ENCODE measurements around the gene KIRREL3. TPM values are rescaled to one million over a fixed set of nuclear protein-coding genes. Genes with fewer than 3 reads are reported as not detected.

Gene KIRREL3
- total and polyA plus RNA-seq, 2 of the 8 experiments (the other 6 are each of a cell fraction or from before 2014, with no cell fraction given) = 0.29 to 0.32 TPM

GRCh38 chr11:126525216-126525615 is 475.4 kb downstream of the KIRREL3 start:
- POLR2A ChIA-PET (ENCODE audit: partially characterized antibody) = no interaction called here
- no peaks in the 10 kb centered on the region for H3K36me3 ChIP-seq (ENCODE audit: control insufficient read depth in 2 of 4, insufficient read depth in 4 of 4, low read length in 3 of 4)
- no peak for TF ChIP-seq ASH2L (IDR thresholded peaks at IDR 0.05; ENCODE audit: low read length)
- no peak for TF ChIP-seq MAFK (IDR thresholded peaks at IDR 0.05; ENCODE audit: low read depth, low read length)
- no peak for TF ChIP-seq CHD2 (IDR thresholded peaks at IDR 0.05; ENCODE audit: low read length)
- no peak for TF ChIP-seq CTBP2 (IDR thresholded peaks at IDR 0.05; ENCODE audit: borderline replicate concordance, insufficient read depth, insufficient read length, low read length)
- TF ChIP-seq TEAD4 (IDR thresholded peaks at IDR 0.05; ENCODE audit: low read depth, low read length) = no peak
- no peak for TF ChIP-seq KDM1A (IDR thresholded peaks at IDR 0.05; ENCODE audit: borderline replicate concordance, low read length)
- no peak for TF ChIP-seq RAD21 (IDR thresholded peaks at IDR 0.05 in 1 of 2, conservative IDR thresholded peaks at IDR 0.05 in 1 of 2; ENCODE audit: low read depth in 2 of 2, low read length in 2 of 2)
- TF ChIP-seq CBX5 (IDR thresholded peaks at IDR 0.05; ENCODE audit: low read depth, low read length) = no peak
- no peak for TF ChIP-seq SAP30 (IDR thresholded peaks at IDR 0.05; ENCODE audit: insufficient read depth, insufficient replicate concordance, low read length)
- no peak for TF ChIP-seq CREB1 (IDR thresholded peaks at IDR 0.05)
- no peak for TF ChIP-seq RXRA (IDR thresholded peaks at IDR 0.05; ENCODE audit: insufficient read depth, low read depth, low read length)
- TF ChIP-seq NANOG (IDR thresholded peaks at IDR 0.05; ENCODE audit: insufficient read depth, low read depth, low read length, poor library complexity, severe bottlenecking) = no peak
- TF ChIP-seq SIN3A (conservative IDR thresholded peaks at IDR 0.05 in 1 of 2, IDR thresholded peaks at IDR 0.05 in 1 of 2; ENCODE audit: low read depth in 1 of 2, low read length in 2 of 2) = no peak

More at GRCh38 chr11:126525216-126525615, 475.4 kb downstream of the KIRREL3 start:
- H4K8ac ChIP-seq (ENCODE audit: extremely low read depth, insufficient read depth, low read length) = no peak overlapping the region
- H3K56ac ChIP-seq (replicated peaks; ENCODE audit: insufficient read length, low read depth, low read length) = no peak overlapping the region
- H2BK15ac ChIP-seq (ENCODE audit: low read length) = no peak overlapping the region
- no peaks in the 10 kb centered on the region for H3K79me1 ChIP-seq (ENCODE audit: low read depth, low read length)
- no peak overlapping the region for H2AK5ac ChIP-seq (ENCODE audit: low read depth, low read length)
- DNase-seq (ENCODE audit: low read depth in 1 of 2, low spot score in 2 of 2) (no peak), FAIRE-seq (no peak)
- 93% methylated on average over 10 of the region's 10 CpGs; no CpG with 5 or more reads in 1 of the 2 experiments for WGBS, 2 experiments (ENCODE audit: extremely low coverage in 1 of 2, insufficient coverage in 1 of 2, insufficient read length in 1 of 2, insufficient replicate concordance in 2 of 2, low coverage in 1 of 2, low lambda C conversion rate in 2 of 2, missing lambda C conversion rate in 1 of 2)
- H3K18ac ChIP-seq (ENCODE audit: extremely low read depth, low read length) = no peak overlapping the region
- CTCF ChIA-PET (ENCODE audit: partially characterized antibody) = interaction anchor here (1.0 to 1.3 kb wide), 4 partner anchors 8 to 81 kb away, joined by 3 to 4 read pairs (median 3); no protein-coding TSS in a partner anchor
- no peak overlapping the region for H2BK5ac ChIP-seq (ENCODE audit: low read depth, low read length)
- H2BK12ac ChIP-seq (ENCODE audit: low read depth, low read length) = no peak overlapping the region
- no peaks in the 10 kb centered on the region for H4K20me1 ChIP-seq (replicated peaks in 1 of 2; ENCODE audit: control insufficient read depth in 1 of 2, insufficient read depth in 2 of 2, low read length in 2 of 2)
- no peak overlapping the region for H4K5ac ChIP-seq (ENCODE audit: insufficient read length, low read depth, low read length)
- no peak overlapping the region for H2BK20ac ChIP-seq (ENCODE audit: low read length)
- no peaks in the 10 kb centered on the region; the same call in 1 of the 2 replicates for H3K23me2 ChIP-seq (ENCODE audit: low read depth, low read length)
- H3K9me3 ChIP-seq (ENCODE audit: insufficient read depth in 2 of 2, low read depth in 1 of 2, low read length in 1 of 2) = no peaks in the 10 kb centered on the region
- no peak overlapping the region for H2AFZ ChIP-seq (ENCODE audit: low read length)
- H3K4me2 ChIP-seq (ENCODE audit: insufficient read depth in 1 of 2, low read depth in 2 of 2, low read length in 2 of 2) = no peak overlapping the region
- H3K9ac ChIP-seq (replicated peaks in 1 of 4; ENCODE audit: extremely low read depth in 1 of 4, low read depth in 3 of 4, low read length in 3 of 4) = no peak overlapping the region
- no peaks in the 10 kb centered on the region for H3K27me3 ChIP-seq (replicated peaks in 1 of 4; ENCODE audit: control insufficient read depth in 3 of 4, extremely low read depth in 1 of 4, insufficient read depth in 3 of 4, low read length in 3 of 4)
- no peak overlapping the region for H3K4me3 ChIP-seq (ENCODE audit: extremely low read depth in 1 of 4, insufficient read depth in 2 of 4, low read depth in 3 of 4, low read length in 4 of 4)
- H3K79me2 ChIP-seq (ENCODE audit: control insufficient read depth in 1 of 2, insufficient read depth in 2 of 2, low read length in 2 of 2) = no peaks in the 10 kb centered on the region
- H4K91ac ChIP-seq (replicated peaks; ENCODE audit: insufficient read length, low read length) = no peak overlapping the region
- H3K27ac ChIP-seq (ENCODE audit: low read depth, low read length) = no peak overlapping the region
- H3K14ac ChIP-seq (ENCODE audit: insufficient read length) = no peak overlapping the region
- no peak overlapping the region for H3K23ac ChIP-seq (ENCODE audit: insufficient read length)
- H3K4ac ChIP-seq (replicated peaks; ENCODE audit: insufficient read length, low read depth, low read length) = no peak overlapping the region
- no peaks in the 10 kb centered on the region for H3K4me1 ChIP-seq (replicated peaks in 1 of 4; ENCODE audit: control insufficient read depth in 3 of 4, insufficient read depth in 4 of 4, low read length in 3 of 4)
- no peak overlapping the region for H2BK120ac ChIP-seq (replicated peaks; ENCODE audit: low read depth, low read length)

Data from H1 (cell line).